ENCODE measurements around the gene KLHL5.

GRCh38 chr4:39106011-39106410 is 44.0 kb downstream of the KLHL5 start:
- TF ChIP-seq CTCF (IDR thresholded peaks at IDR 0.05): no peak
- TF ChIP-seq POLR2A (IDR thresholded peaks at IDR 0.05): no peak
